ENCODE data around the gene CELF2. TPM values are rescaled to one million over a fixed set of nuclear protein-coding genes. Genes with fewer than 3 reads are reported as not detected.

The CELF2 gene
- total RNA-seq, 1 experiment from 2014 or later: 28.7 TPM

- no peaks in the 10 kb centered on the region for H3K27me3 Mint-ChIP-seq (ENCODE audit: low read depth)
Measured at GRCh38 chr10:11223081-11223480, 205.4 kb downstream of the CELF2 start.

More at GRCh38 chr10:11223081-11223480, 205.4 kb downstream of the CELF2 start:
- Histone ChIP-seq H3K4me2 (ENCODE audit: insufficient read depth, insufficient read length, low read length) (no peak overlapping the region), H3K4ac (ENCODE audit: low read depth, low read length) (no peak overlapping the region), H4K5ac (ENCODE audit: insufficient read length, low read depth, low read length) (no peak overlapping the region), H2BK20ac (ENCODE audit: low read depth, low read length, poor library complexity, severe bottlenecking) (no peak overlapping the region), H3K9me3 (ENCODE audit: control insufficient read depth, low read depth, low read length) (no peaks in the 10 kb centered on the region), H3K27me3 (ENCODE audit: insufficient read depth, low read length) (no peaks in the 10 kb centered on the region), H2BK120ac (ENCODE audit: low read depth, low read length, poor library complexity, severe bottlenecking) (no peak overlapping the region), H2AFZ (ENCODE audit: low read length) (no peak overlapping the region), H3K27ac (ENCODE audit: insufficient read length, low read depth, low read length) (no peak overlapping the region), H4K91ac (ENCODE audit: insufficient read length, low read depth, low read length) (no peak overlapping the region), H3K4me1 (ENCODE audit: insufficient read depth, low read length) (peaks cover 5% of the 10 kb centered on the region; the same call in 1 of the 2 replicates), H2BK15ac (ENCODE audit: low read depth, low read length) (no peak overlapping the region), H3K79me1 (ENCODE audit: insufficient read depth, low read depth, low read length, poor library complexity, severe bottlenecking) (no peaks in the 10 kb centered on the region), H2AK5ac (ENCODE audit: insufficient read length, low read length) (no peak overlapping the region), H3K18ac (ENCODE audit: insufficient read length, low read depth, low read length) (no peak overlapping the region), H4K20me1 (ENCODE audit: control insufficient read depth, insufficient read depth, insufficient read length) (peaks cover 3% of the 10 kb centered on the region), H3K14ac (ENCODE audit: insufficient read depth, low read length) (no peak overlapping the region), H2BK12ac (ENCODE audit: insufficient read length, low read depth, low read length) (no peak overlapping the region), H3T11ph (ENCODE audit: low read length) (no peak overlapping the region), H4K8ac (replicated peaks; ENCODE audit: insufficient read length, low read depth, low read length) (no peak overlapping the region), H3K23ac (ENCODE audit: insufficient read length, low read depth, low read length) (no peak overlapping the region), H2BK5ac (ENCODE audit: insufficient read length, low read length) (no peak overlapping the region), H3K9ac (ENCODE audit: extremely low read depth, insufficient read length, low read length) (no peak overlapping the region), H3K23me2 (ENCODE audit: insufficient read length, low read depth, low read length, poor library complexity, severe bottlenecking) (no peaks in the 10 kb centered on the region), H3K56ac (ENCODE audit: insufficient read length, low read depth, low read length) (no peak overlapping the region), H3K79me2 (ENCODE audit: insufficient read depth, low read length) (no peaks in the 10 kb centered on the region)
- Mint-ChIP-seq H3K9me3 (no peaks in the 10 kb centered on the region), H3K27ac (no peak overlapping the region), H3K4me3 (no peak overlapping the region), H3K36me3 (ENCODE audit: insufficient read depth in 1 of 3, low read depth in 3 of 3) (no peaks in the 10 kb centered on the region; a peak in 1 of 7 replicates), H3K4me1 (peaks cover 18 to 23% of the 10 kb centered on the region in 2 experiments)
- DNase-seq: no peak
- TF ChIP-seq CTCF (conservative IDR thresholded peaks at IDR 0.05): no peak
- no CpG with 5 or more reads among the region's 9 CpGs for WGBS (ENCODE audit: extremely low coverage, insufficient read length, low lambda C conversion rate)
